Measurements from ENCODE around the gene APOL3.
"Not testable (repeated sequence)": the region's sequence is repeated elsewhere in the genome, so short reads cannot be mapped to it uniquely, and the experiment has no call there.

The APOL3 gene

DNA sequence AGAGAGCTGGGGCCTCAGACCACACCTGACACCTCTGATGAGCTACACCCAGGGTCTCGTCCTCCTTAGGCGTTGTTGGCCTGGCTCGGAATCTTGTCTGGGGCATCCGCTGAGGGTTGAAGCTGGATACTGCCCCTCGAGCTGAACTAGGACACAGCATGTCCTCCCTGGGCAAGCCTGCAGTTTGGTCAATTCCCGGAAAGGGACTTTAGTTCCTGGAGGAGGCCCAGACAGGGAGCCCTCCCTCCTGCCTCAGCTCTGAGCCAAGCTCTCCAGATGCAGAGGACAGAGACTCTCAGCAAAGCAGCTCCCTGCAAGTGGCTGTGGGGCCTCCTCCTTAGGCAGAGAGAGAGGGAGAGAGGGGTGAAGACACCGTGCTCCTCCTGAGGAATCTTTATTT, 4.9 kb downstream of the APOL3 start:
- Histone ChIP-seq H3K36me3 (ENCODE audit: insufficient read depth, low read depth, low read length) (no peaks in the 10 kb centered on the region), H3K27ac (ENCODE audit: low read length) (no peak overlapping the region), H3K9ac (ENCODE audit: low read depth, low read length) (no peak overlapping the region), H3K27me3 (ENCODE audit: insufficient read depth, low read length) (no peaks in the 10 kb centered on the region), H3K4me1 (ENCODE audit: insufficient read depth, low read length) (peaks cover 7% of the 10 kb centered on the region; the same call in 1 of the 2 replicates), H3K4me3 (ENCODE audit: low read length) (no peak overlapping the region), H3K9me3 (ENCODE audit: insufficient read depth, low read depth, low read length) (no peaks in the 10 kb centered on the region)

GRCh38 chr22:36154423-36154945, 6.1 kb downstream of the APOL3 start:
- no peaks in the 10 kb centered on the region for H3K27me3 ChIP-seq (ENCODE audit: insufficient read depth, low read length)
- H3K27ac ChIP-seq (ENCODE audit: low read length) = no peak overlapping the region
- no peak overlapping the region for H3K4me3 ChIP-seq (ENCODE audit: low read length)
- no peaks in the 10 kb centered on the region for H3K36me3 ChIP-seq (ENCODE audit: insufficient read depth, low read depth, low read length)
- H3K9me3 ChIP-seq (ENCODE audit: insufficient read depth, low read depth, low read length) = no peaks in the 10 kb centered on the region
- H3K4me1 ChIP-seq (ENCODE audit: insufficient read depth, low read length) = peaks cover 7% of the 10 kb centered on the region; the same call in 1 of the 2 replicates
- H3K9ac ChIP-seq (ENCODE audit: low read depth, low read length) = no peak overlapping the region

- Histone ChIP-seq H3K27me3 (ENCODE audit: insufficient read depth, low read length) (no peaks in the 10 kb centered on the region), H3K9me3 (ENCODE audit: insufficient read depth, low read depth, low read length) (no peaks in the 10 kb centered on the region), H3K27ac (ENCODE audit: low read length) (no peak overlapping the region), H3K36me3 (ENCODE audit: insufficient read depth, low read depth, low read length) (no peaks in the 10 kb centered on the region), H3K4me1 (ENCODE audit: insufficient read depth, low read length) (peaks cover 7% of the 10 kb centered on the region; the same call in 1 of the 2 replicates), H3K9ac (ENCODE audit: low read depth, low read length) (no peak overlapping the region), H3K4me3 (ENCODE audit: low read length) (no peak overlapping the region)
These were observed 6.8 kb downstream of the APOL3 start for GRCh38 chr22:36153501-36154422.

DNA sequence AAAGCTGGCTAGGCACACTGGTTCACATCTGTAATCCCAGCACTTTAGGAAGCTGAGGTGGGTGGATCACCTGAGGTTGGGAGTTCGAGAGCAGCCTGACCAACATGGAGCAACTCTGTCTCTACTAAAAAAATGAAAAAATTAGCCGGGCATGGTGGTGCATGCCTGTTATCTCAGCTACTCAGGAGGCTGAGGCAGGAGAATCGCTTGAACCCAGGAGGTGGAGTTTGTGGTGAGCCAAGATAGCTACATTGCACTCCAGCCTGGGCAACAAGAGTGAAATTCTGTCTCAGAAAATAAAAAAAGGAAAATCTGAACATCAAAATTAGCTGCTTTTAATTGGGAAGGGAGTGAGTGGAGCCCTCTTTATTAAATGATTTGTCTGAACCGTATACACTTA, 7.7 kb downstream of the APOL3 start:
- H3K36me3 ChIP-seq (ENCODE audit: insufficient read depth, low read depth, low read length); H3K9me3 ChIP-seq (ENCODE audit: insufficient read depth, low read depth, low read length); H3K27me3 ChIP-seq (ENCODE audit: insufficient read depth, low read length); H3K27ac ChIP-seq (ENCODE audit: low read length); H3K4me1 ChIP-seq (ENCODE audit: insufficient read depth, low read length); H3K9ac ChIP-seq (ENCODE audit: low read depth, low read length); H3K4me3 ChIP-seq (ENCODE audit: low read length): not testable (repeated sequence)

DNA sequence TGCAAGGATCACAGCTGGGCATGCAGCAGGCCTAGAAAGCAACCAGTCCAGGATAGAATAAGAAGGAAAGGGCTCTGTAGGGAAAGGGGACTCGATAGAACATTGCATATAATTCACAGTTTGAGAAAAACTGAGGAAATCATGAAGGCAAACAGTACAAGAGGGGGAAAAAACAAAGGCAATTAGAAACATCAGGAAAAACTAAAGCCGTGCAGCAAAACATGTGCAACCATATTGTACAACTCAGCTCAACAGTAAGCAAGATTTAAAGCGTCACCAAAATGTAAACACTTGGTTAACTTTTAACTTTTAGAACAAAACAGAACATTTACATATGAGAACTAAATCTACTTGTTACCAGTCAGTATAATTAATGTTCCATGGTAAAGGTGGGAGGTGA, 8.5 kb downstream of the APOL3 start:
- Histone ChIP-seq H3K36me3 (ENCODE audit: insufficient read depth, low read depth, low read length) (no peaks in the 10 kb centered on the region), H3K27ac (ENCODE audit: low read length) (no peak overlapping the region), H3K9me3 (ENCODE audit: insufficient read depth, low read depth, low read length) (no peaks in the 10 kb centered on the region), H3K27me3 (ENCODE audit: insufficient read depth, low read length) (no peaks in the 10 kb centered on the region), H3K9ac (ENCODE audit: low read depth, low read length) (no peak overlapping the region), H3K4me1 (ENCODE audit: insufficient read depth, low read length) (peaks cover 7% of the 10 kb centered on the region; the same call in 1 of the 2 replicates), H3K4me3 (ENCODE audit: low read length) (no peak overlapping the region)

DNA sequence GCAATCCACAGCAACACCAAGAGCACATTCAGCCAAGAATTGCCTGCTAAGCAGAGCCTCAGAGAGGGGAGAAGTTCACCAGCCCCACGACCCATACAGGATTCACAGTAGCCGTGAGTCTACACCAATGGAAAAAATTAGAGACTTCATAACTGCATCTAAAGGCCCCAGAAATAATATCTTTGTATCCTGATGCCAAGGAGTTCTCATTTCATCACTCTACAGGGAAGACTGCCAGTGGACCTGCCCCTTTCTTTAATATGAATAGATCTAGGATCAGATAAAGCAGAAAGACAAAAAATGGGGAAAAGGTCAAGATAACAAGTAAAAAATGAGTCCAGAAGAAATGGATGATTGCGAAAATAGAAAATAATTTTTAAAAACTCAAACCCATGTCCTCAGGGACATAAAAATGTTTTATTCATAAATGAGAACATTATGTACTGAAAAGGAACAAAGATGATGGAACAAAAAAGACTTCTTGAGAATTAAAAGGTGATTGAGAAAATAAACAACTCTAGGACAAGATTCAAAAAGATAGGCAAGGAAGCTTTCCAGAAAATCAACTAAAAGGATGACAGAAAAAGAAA, 9.5 kb downstream of the APOL3 start:
- Histone ChIP-seq H3K36me3 (ENCODE audit: insufficient read depth, low read depth, low read length) (no peaks in the 10 kb centered on the region), H3K27me3 (ENCODE audit: insufficient read depth, low read length) (no peaks in the 10 kb centered on the region), H3K4me1 (ENCODE audit: insufficient read depth, low read length) (no peaks in the 10 kb centered on the region), H3K27ac (ENCODE audit: low read length) (no peak overlapping the region), H3K9ac (ENCODE audit: low read depth, low read length) (no peak overlapping the region), H3K9me3 (ENCODE audit: insufficient read depth, low read depth, low read length) (no peaks in the 10 kb centered on the region), H3K4me3 (ENCODE audit: low read length) (no peak overlapping the region)

DNA sequence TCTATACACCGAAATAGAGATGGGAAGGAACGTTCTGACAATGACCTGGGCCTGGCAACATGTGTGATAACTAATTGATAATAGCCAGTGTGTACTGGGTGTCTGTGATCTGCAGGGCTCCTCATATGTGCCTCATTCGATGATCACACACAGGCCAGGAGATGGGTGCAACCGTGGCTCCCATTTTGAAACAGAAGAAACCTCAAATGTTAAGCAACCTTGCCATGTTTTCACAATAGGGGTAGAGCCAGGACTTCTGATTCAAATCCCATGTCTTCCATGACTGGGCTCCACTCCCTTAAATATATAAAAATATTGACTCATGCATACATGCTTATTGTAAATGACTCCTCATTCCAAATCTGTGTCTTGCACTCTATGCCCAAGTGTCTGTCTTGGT, 11.1 kb downstream of the APOL3 start:
- Histone ChIP-seq H3K4me3 (ENCODE audit: low read length) (no peak overlapping the region), H3K4me1 (ENCODE audit: insufficient read depth, low read length) (no peaks in the 10 kb centered on the region; the same call in 1 of the 2 replicates), H3K27me3 (ENCODE audit: insufficient read depth, low read length) (no peaks in the 10 kb centered on the region), H3K9me3 (ENCODE audit: insufficient read depth, low read depth, low read length) (no peaks in the 10 kb centered on the region), H3K36me3 (ENCODE audit: insufficient read depth, low read depth, low read length) (no peaks in the 10 kb centered on the region), H3K27ac (ENCODE audit: low read length) (no peak overlapping the region), H3K9ac (ENCODE audit: low read depth, low read length) (no peak overlapping the region)

- H3K4me1 ChIP-seq (ENCODE audit: insufficient read depth, low read length) = no peaks in the 10 kb centered on the region; the same call in 1 of the 2 replicates
- H3K36me3 ChIP-seq (ENCODE audit: insufficient read depth, low read depth, low read length) = no peaks in the 10 kb centered on the region
- H3K27me3 ChIP-seq (ENCODE audit: insufficient read depth, low read length) = no peaks in the 10 kb centered on the region
- H3K27ac ChIP-seq (ENCODE audit: low read length) = no peak overlapping the region
- no peak overlapping the region for H3K9ac ChIP-seq (ENCODE audit: low read depth, low read length)
- no peak overlapping the region for H3K4me3 ChIP-seq (ENCODE audit: low read length)
- no peaks in the 10 kb centered on the region for H3K9me3 ChIP-seq (ENCODE audit: insufficient read depth, low read depth, low read length)
These were observed 12.1 kb downstream of the APOL3 start for GRCh38 chr22:36148411-36148810.

DNA sequence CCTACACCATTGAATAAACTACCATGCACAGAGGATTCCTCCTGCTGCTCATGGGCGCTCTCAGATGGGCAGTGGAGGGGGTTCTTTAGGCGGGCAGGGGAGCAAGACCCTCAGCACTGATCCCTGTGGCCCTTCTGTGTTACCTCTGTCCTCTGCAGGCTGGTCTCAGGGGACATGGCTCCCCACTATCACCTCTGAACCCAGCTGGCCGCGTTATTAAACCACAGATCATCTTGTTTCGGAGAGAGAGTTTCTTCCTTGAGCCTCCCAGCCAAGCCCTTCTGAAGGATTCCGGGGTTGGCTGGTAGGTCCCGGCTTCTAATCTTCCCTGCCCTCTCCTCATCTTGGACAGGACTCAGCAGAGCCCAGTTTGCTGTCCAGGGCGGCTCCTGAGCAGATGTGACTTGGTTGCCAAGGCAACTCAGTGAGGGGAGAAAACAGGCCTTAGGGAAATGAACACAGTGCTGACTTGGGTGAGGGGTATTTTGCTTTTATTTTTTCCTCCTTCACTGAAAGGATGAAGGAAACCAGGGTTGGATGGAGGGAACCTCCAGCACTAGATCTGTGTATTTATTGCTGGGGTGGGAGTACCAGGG, 13.3 kb downstream of the APOL3 start:
- H3K36me3 ChIP-seq (ENCODE audit: insufficient read depth, low read depth, low read length) = no peaks in the 10 kb centered on the region
- no peaks in the 10 kb centered on the region for H3K9me3 ChIP-seq (ENCODE audit: insufficient read depth, low read depth, low read length)
- no peak overlapping the region for H3K27ac ChIP-seq (ENCODE audit: low read length)
- H3K27me3 ChIP-seq (ENCODE audit: insufficient read depth, low read length) = no peaks in the 10 kb centered on the region
- no peak overlapping the region for H3K4me3 ChIP-seq (ENCODE audit: low read length)
- no peaks in the 10 kb centered on the region; the same call in 1 of the 2 replicates for H3K4me1 ChIP-seq (ENCODE audit: insufficient read depth, low read length)
- no peak overlapping the region for H3K9ac ChIP-seq (ENCODE audit: low read depth, low read length)

- peak overlapping the region; percentile 29; the same call in 1 of the 2 replicates for H3K9ac ChIP-seq (ENCODE audit: low read depth, low read length)
- no peak overlapping the region for H3K4me3 ChIP-seq (ENCODE audit: low read length)
- H3K4me1 ChIP-seq (ENCODE audit: insufficient read depth, low read length) = peaks cover 4% of the 10 kb centered on the region
- no peaks in the 10 kb centered on the region for H3K27me3 ChIP-seq (ENCODE audit: insufficient read depth, low read length)
- H3K9me3 ChIP-seq (ENCODE audit: insufficient read depth, low read depth, low read length) = no peaks in the 10 kb centered on the region
- no peaks in the 10 kb centered on the region for H3K36me3 ChIP-seq (ENCODE audit: insufficient read depth, low read depth, low read length)
- no peak overlapping the region for H3K27ac ChIP-seq (ENCODE audit: low read length)
These were observed 14.7 kb downstream of the APOL3 start for GRCh38 chr22:36145881-36146280.

DNA sequence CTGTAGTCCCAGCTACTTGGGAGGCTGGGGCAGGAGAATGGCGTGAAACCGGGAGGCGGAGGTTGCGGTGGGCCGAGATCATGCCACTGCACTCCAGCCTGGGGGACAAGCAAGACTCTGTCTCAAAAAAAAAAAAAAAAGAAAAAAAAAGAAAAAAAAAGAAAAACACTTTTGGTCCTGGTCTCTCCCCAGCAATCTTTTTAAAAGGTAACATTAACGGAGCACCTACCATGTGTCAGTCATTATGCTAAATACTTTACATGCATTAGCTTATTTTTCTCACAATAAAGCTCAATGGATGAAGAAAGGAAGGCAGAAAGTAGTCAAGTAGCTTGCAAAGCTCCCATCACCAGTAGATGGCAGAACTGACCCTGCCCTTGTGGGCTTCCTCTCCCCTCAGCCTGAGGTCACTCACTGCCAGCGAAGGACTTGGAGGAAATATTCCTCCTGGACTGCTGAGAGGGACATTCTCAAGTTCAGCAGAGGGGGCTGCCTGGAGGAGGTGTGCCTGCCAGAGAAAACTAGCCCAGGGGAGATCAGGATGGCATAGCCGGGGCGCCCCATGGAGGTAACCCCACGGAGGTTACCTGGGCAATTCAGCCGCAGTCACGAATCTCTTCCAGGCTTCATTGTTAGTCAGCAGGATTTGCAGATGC, 15.5 kb downstream of the APOL3 start:
- Histone ChIP-seq H3K27ac (ENCODE audit: low read length) (no peak overlapping the region), H3K9me3 (ENCODE audit: insufficient read depth, low read depth, low read length) (no peaks in the 10 kb centered on the region), H3K4me1 (ENCODE audit: insufficient read depth, low read length) (peaks cover 9% of the 10 kb centered on the region), H3K27me3 (ENCODE audit: insufficient read depth, low read length) (no peaks in the 10 kb centered on the region), H3K36me3 (ENCODE audit: insufficient read depth, low read depth, low read length) (no peaks in the 10 kb centered on the region), H3K9ac (ENCODE audit: low read depth, low read length) (peak overlapping the region; percentile 3; the same call in 1 of the 2 replicates), H3K4me3 (ENCODE audit: low read length) (peak overlapping the region; percentile 50; the same call in 1 of the 2 replicates)
